ENCODE measurements around the gene NACC2.
"Not testable (repeated sequence)": the region's sequence is repeated elsewhere in the genome, so short reads cannot be mapped to it uniquely, and the experiment has no call there.

Gene NACC2

DNA sequence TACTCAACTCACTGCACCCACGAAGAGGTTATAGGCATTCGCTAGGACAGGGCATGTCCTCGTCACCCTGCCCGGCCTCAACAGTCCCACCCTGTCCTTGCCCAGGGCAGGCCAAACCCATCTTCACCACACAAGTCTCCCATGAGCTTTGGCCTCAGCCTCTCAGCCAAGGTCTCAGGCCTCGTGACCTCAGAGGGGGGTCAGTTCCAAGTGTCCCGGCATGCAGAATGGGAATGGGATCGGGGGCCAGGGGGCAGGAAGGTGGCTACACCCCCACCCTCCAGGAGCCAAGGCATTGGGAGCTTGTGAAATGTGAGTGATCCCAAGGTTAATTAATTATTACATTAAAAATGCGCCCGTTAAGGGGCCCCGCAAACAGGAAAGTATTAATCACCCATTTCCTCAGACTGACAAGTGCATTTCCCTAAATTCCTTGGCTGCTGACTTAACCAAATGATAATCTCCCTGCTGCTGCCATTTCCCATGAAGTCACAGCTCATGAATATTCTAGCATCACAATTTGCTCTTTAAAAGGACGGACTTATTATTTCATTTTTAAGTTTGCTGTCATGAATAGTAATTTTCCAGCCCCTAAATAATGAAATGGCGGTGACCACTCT, 125.9 kb downstream of the NACC2 start:
- H3K36me3 ChIP-seq (ENCODE audit: control insufficient read depth, insufficient read depth, low read length) = no peaks in the 10 kb centered on the region
- no peak overlapping the region for H3K4me3 ChIP-seq (ENCODE audit: low read length)
- no peak overlapping the region for H3K9ac ChIP-seq (ENCODE audit: low read length)
- H3K4me1 ChIP-seq (ENCODE audit: control insufficient read depth, insufficient read depth, low read length) = no peaks in the 10 kb centered on the region
- H3K27me3 ChIP-seq (ENCODE audit: control insufficient read depth, insufficient read depth, low read length) = no peaks in the 10 kb centered on the region
- H3K27ac ChIP-seq (ENCODE audit: low read depth, low read length) = no peak overlapping the region

DNA sequence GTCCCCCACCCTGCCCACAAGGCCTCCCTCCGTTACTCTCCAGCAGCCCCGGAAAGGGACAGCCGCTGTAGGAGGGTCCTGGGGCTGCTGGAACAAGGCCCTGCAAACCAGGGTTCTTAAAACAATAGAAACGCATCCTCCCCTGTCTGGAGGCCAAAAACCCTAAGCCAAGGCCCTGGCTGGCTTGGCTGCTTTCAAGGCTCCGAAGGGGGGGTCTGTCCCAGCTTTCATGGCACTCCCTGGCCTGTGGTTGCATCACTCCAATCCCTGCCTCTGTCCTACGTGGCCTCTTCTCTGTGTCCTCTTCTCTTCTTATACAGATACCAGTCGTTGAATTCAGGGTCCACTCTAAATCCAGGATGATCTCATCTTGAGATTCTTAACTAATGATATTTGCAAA, 126.5 kb downstream of the NACC2 start:
- Histone ChIP-seq H3K36me3 (ENCODE audit: control insufficient read depth, insufficient read depth, low read length) (no peaks in the 10 kb centered on the region), H3K9ac (ENCODE audit: low read length) (no peak overlapping the region), H3K4me3 (ENCODE audit: low read length) (no peak overlapping the region), H3K27ac (ENCODE audit: low read depth, low read length) (no peak overlapping the region), H3K27me3 (ENCODE audit: control insufficient read depth, insufficient read depth, low read length) (no peaks in the 10 kb centered on the region), H3K4me1 (ENCODE audit: control insufficient read depth, insufficient read depth, low read length) (no peaks in the 10 kb centered on the region)

DNA sequence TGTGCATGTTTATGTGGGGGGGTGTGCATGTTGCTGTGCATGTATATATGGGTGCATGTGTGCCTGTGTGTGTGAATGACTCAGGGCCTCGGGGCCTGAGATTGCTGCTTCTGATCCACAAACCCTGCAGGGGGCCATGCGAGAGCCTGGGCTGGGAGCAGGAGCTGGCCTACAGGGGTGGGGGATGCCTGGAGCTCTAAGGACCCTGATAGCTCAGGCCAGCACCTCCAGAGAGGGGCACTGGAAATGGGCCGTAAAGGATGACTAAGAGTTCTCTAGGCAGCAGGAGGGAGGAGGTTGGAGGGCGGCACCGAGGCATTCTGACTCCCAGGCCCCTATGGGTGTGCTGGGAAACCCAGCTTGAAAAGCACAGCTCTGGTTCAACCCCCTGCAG, 127.0 kb downstream of the NACC2 start:
- Histone ChIP-seq H3K27ac (ENCODE audit: low read depth, low read length) (no peak overlapping the region), H3K27me3 (ENCODE audit: control insufficient read depth, insufficient read depth, low read length) (no peaks in the 10 kb centered on the region), H3K4me1 (ENCODE audit: control insufficient read depth, insufficient read depth, low read length) (no peaks in the 10 kb centered on the region), H3K9ac (ENCODE audit: low read length) (no peak overlapping the region), H3K36me3 (ENCODE audit: control insufficient read depth, insufficient read depth, low read length) (no peaks in the 10 kb centered on the region), H3K4me3 (ENCODE audit: low read length) (peak overlapping the region; percentile 5)

DNA sequence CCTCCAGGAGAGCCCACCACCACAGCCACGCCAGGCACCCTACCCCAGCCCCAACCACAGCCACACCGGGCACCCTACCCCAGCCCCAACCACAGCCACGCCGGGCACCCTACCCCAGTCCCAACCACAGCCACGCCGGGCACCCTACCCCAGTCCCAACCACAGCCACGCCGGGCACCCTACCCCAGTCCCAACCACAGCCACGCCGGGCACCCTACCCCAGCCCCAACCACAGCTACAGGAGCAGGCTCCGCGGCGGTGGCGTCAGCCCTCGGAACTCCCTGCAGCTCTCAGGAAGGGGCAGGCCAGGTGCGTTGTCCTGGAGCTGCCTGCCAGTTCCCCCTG, 128.2 kb downstream of the NACC2 start:
- not testable (repeated sequence) for H3K27me3 ChIP-seq (ENCODE audit: control insufficient read depth, insufficient read depth, low read length); H3K4me3 ChIP-seq (ENCODE audit: low read length); H3K4me1 ChIP-seq (ENCODE audit: control insufficient read depth, insufficient read depth, low read length); H3K9ac ChIP-seq (ENCODE audit: low read length); H3K27ac ChIP-seq (ENCODE audit: low read depth, low read length); H3K36me3 ChIP-seq (ENCODE audit: control insufficient read depth, insufficient read depth, low read length)

DNA sequence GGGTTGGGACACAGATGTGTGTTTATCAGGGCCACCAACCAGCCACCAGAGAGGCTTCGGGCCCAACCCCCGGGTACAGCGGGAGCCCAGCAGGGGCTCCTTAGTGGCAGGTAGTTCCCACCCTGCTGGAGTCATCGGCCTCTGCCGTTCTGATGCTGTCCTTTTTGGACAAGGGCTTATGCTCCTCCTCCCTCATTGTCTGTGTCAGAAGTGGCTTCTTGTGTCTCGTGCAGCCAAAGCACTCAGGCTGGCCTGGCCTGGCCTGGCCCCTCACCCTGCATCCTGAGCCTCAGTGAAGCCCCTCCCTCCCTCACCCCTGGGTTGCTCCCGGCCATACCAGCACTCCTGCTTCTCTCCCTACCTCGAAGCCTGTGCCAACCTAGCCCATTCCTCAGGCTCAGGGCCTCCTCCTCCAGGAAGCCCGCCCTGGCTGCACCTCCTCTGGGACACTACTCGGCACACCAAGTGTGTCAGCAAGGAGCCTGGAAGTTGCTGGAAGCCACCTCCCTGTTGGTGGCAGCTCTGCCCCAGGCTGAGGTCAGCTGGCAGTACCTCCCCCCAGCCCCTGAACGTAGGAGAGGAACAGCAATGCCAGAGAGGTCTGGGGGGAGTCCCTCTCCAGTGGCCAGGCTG, 129.8 kb downstream of the NACC2 start:
- no peak overlapping the region for H3K27ac ChIP-seq (ENCODE audit: low read depth, low read length)
- H3K9ac ChIP-seq (ENCODE audit: low read length) = no peak overlapping the region
- H3K4me1 ChIP-seq (ENCODE audit: control insufficient read depth, insufficient read depth, low read length) = no peaks in the 10 kb centered on the region
- H3K36me3 ChIP-seq (ENCODE audit: control insufficient read depth, insufficient read depth, low read length) = no peaks in the 10 kb centered on the region
- H3K27me3 ChIP-seq (ENCODE audit: control insufficient read depth, insufficient read depth, low read length) = no peaks in the 10 kb centered on the region
- H3K4me3 ChIP-seq (ENCODE audit: low read length) = no peak overlapping the region

DNA sequence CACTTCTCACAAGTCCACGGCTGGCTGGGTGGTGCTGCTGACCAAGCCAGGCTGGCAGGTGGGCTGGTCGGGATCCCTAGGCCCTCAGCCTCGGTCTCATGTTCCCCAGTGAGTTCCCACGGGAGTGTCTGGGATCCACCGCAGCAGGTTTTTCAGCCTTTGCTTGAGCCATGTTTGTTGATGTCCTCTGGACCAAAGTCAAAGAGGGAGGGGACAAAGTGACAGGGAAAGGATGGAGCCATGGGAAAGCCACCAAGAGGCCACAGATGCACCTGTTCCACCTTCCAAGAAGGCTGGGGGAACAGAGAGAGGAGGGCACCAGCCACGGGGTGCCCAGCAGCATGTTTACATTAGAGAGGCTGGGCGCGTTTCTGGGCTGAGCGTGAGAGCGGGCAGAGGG, 131.2 kb downstream of the NACC2 start:
- Histone ChIP-seq H3K36me3 (ENCODE audit: control insufficient read depth, insufficient read depth, low read length) (no peaks in the 10 kb centered on the region), H3K27ac (ENCODE audit: low read depth, low read length) (no peak overlapping the region), H3K4me3 (ENCODE audit: low read length) (no peak overlapping the region), H3K9ac (ENCODE audit: low read length) (no peak overlapping the region), H3K27me3 (ENCODE audit: control insufficient read depth, insufficient read depth, low read length) (no peaks in the 10 kb centered on the region), H3K4me1 (ENCODE audit: control insufficient read depth, insufficient read depth, low read length) (no peaks in the 10 kb centered on the region)

DNA sequence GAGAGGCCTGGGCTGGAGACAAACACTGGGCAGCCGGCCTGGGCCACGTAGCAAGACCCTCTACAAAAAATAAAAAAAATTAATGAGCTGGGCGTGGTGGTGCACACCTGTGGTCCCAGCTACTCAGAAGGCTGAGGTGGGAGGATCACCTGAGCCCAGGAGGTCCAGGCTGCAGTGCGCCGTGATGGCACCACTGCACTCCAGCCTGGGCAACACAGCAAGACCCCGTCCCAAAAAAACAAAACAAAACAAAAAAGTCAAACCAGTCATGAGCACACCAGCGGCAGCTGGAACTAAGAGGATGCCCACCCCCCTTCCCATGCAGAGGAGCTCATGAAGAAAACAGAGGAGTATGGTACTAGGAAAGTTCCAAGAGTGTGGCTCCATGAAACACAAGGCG, 131.8 kb downstream of the NACC2 start:
- no peak overlapping the region for H3K4me3 ChIP-seq (ENCODE audit: low read length)
- H3K27ac ChIP-seq (ENCODE audit: low read depth, low read length) = no peak overlapping the region
- no peaks in the 10 kb centered on the region for H3K4me1 ChIP-seq (ENCODE audit: control insufficient read depth, insufficient read depth, low read length)
- no peaks in the 10 kb centered on the region for H3K36me3 ChIP-seq (ENCODE audit: control insufficient read depth, insufficient read depth, low read length)
- H3K9ac ChIP-seq (ENCODE audit: low read length) = no peak overlapping the region
- no peaks in the 10 kb centered on the region for H3K27me3 ChIP-seq (ENCODE audit: control insufficient read depth, insufficient read depth, low read length)

DNA sequence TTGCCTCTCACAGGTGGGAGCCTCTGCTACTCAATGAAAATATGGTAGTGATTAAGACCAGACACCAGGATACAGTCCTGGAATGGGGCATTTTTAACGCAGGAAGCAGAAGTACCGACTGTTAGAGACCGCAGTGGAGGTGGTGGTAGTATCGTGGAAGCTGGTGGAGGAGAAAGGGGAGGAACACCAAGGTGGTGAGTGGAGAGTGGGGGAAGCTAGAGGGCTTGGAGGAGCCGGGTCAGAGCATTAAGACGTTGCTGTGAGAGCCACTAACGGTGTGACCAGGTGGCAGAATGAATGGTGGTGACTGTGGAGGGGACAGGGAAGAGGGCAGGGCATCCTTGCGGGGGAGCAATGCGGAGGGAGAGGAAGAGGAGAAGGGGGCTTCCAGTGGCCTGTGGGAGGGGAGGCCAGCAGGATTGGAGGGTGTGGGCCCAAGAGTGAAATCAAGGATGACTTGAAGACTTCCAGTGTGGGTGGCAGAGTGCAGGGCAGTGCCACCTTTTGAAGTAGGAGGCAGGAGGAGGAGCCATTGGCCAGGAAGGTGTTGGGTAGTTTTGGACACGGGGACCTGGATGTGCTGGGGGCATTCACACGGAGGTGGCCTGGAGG, 132.3 kb downstream of the NACC2 start:
- Histone ChIP-seq H3K27me3 (ENCODE audit: control insufficient read depth, insufficient read depth, low read length) (no peaks in the 10 kb centered on the region), H3K4me1 (ENCODE audit: control insufficient read depth, insufficient read depth, low read length) (no peaks in the 10 kb centered on the region), H3K36me3 (ENCODE audit: control insufficient read depth, insufficient read depth, low read length) (no peaks in the 10 kb centered on the region), H3K4me3 (ENCODE audit: low read length) (no peak overlapping the region), H3K9ac (ENCODE audit: low read length) (no peak overlapping the region), H3K27ac (ENCODE audit: low read depth, low read length) (no peak overlapping the region)

DNA sequence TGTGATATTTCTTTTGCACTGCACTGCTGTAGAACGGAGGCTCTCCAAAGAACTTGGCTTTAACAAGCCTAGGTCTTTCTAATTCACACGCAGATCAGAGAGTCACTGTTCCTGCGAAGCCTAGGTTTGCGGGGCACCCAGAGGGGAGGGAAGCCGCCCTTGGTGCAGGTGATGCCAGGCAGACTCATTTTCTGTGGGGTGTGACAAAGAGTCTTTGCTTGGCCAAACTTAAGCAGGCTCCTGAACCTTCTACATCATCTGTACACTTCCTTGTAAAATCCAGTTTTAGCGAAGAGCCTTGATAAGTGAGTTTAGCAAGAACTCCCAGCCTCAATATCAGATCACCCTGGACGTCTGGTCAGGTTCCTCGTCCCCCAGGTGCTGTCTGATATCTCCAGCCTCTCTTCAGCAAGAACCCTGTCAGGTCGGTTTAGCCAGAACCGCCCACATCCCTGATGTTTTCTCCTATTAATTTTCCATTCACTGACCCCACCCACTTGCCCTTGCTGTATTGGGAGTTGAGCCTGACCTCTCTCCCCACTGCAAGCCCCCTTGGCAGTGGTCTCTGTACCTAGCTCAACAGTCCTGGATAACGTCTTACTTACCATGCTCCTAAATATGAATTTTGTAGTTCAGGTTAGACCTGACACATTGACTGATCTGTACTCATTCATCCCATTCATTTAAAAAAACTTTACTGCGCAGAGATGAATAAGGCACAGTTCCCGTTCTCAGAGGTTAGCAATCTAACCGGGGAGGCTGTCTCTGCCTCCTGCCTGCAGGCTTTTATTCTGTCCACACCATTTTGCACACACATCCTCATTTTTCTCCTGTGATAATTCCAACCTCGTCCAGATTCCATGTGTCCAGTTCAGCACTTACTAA, 133.0 kb downstream of the NACC2 start:
- H3K9ac ChIP-seq (ENCODE audit: low read length) = no peak overlapping the region
- H3K27ac ChIP-seq (ENCODE audit: low read depth, low read length) = no peak overlapping the region
- H3K4me3 ChIP-seq (ENCODE audit: low read length) = no peak overlapping the region

DNA sequence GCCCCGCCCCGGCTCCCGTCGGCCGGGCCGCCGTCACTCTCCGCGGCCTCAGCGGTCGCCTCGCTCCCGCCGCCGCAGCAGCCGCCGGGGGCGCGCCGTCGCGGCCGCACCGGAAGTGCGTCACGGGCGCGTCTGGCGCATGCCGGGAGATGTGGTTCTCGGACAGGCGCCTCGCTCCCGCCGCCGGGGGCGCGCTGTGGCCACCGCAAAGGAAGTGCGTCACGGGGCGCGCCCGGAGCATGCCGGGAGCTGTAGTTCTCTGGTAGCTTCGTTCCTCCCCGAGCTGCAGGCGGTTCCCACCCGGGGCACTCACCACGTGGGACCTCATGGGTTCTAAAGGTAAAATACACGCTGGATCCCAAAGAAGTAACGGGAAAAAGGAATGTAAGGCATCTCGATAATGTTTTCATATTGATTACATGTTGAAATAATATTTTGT, 133.8 kb downstream of the NACC2 start, which contains the start of gene UBAC1:
Gene UBAC1 (minus strand): TSS at position 97 of the 439 bp plus-strand sequence. CDS start 211 bp downstream, outside the sequence.
- H3K27ac ChIP-seq (ENCODE audit: low read depth, low read length) = peak within 1 kb of the TSS; percentile 85
- no peaks in the 10 kb centered on the region for H3K4me1 ChIP-seq (ENCODE audit: control insufficient read depth, insufficient read depth, low read length)
- H3K36me3 ChIP-seq (ENCODE audit: control insufficient read depth, insufficient read depth, low read length) = no peaks in the 10 kb centered on the region
- peak within 1 kb of the TSS; percentile 71 for H3K4me3 ChIP-seq (ENCODE audit: low read length)
- no peaks in the 10 kb centered on the region for H3K27me3 ChIP-seq (ENCODE audit: control insufficient read depth, insufficient read depth, low read length)
- H3K9ac ChIP-seq (ENCODE audit: low read length) = peak within 1 kb of the TSS; percentile 62

More for the DNA sequence above, 133.0 kb downstream of the NACC2 start:
- Histone ChIP-seq H3K36me3 (ENCODE audit: control insufficient read depth, insufficient read depth, low read length) (no peaks in the 10 kb centered on the region), H3K4me1 (ENCODE audit: control insufficient read depth, insufficient read depth, low read length) (no peaks in the 10 kb centered on the region), H3K27me3 (ENCODE audit: control insufficient read depth, insufficient read depth, low read length) (no peaks in the 10 kb centered on the region)

DNA sequence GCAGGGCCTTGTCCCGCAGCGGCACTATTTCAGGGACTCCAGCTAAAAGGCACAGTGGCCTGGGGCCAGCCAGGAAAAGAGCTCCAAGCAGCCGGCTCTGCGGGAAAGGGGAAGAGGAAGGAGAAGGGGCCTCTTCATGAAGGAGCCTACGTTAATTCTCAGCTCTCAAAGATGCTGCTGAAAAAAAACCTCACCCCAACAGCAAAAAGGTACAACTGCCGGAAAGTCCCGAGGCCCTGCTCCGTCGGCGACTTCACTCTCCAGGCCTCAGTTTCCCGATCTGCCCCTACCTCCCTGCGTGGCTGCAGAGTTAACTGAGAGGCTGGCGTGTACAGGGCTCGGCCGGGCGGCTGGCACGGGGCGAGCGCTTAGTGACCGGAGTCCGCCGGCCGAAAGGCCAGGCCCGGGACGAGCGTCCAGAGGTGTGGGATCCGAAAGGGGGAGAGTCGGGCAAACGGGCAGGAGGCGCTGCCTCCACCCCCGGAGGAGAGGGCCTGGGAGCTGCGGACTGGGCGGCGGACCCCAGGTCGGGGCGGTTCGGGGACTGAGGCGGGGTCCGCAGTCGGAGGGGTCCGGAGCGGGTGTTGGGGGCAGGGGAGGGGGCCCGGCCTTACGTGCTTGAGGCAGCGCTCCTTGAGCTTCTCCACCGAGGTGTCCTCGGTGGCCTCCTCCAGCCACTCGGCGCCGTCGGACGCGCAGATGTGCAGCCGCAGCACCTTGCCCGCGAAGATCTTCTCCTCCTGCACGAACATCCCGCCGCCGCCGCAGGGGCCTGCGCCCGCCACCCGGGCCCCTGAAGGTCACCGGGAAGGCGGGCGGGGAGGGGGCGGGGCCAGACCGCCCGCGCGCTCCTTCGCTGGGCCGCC, 134.4 kb downstream of the NACC2 start:
- Histone ChIP-seq H3K9ac (ENCODE audit: low read length) (peak overlapping the region; percentile 62), H3K4me1 (ENCODE audit: control insufficient read depth, insufficient read depth, low read length) (no peaks in the 10 kb centered on the region), H3K27ac (ENCODE audit: low read depth, low read length) (peak overlapping the region; percentile 85), H3K4me3 (ENCODE audit: low read length) (peak overlapping the region; percentile 71), H3K36me3 (ENCODE audit: control insufficient read depth, insufficient read depth, low read length) (no peaks in the 10 kb centered on the region), H3K27me3 (ENCODE audit: control insufficient read depth, insufficient read depth, low read length) (no peaks in the 10 kb centered on the region)
